Bronchial epithelial cell (primary cell): Measurements from ENCODE around the gene GNG12. TPM values are rescaled to one million over a fixed set of nuclear protein-coding genes. Genes with fewer than 3 reads are reported as not detected.

Experiments used
- DNase-seq: peaks from one replicate; pipeline ENCODE4 v3.0.0-alpha.2; 2010; ENCODE audit warnings: low read depth
- FAIRE-seq: peaks from 2 replicates; lab custom pipeline; 2011; peaks lifted over from hg19 to GRCh38; lab: Jason Lieb, UNC
- H3K27me3 ChIP-seq: 2 replicates; pipeline ENCODE4 v1.5.1; 2011; ENCODE audit warnings: low read length; ENCODE audit not compliant: control insufficient read depth, insufficient read depth
- H3K36me3 ChIP-seq: 2 replicates; pipeline ENCODE4 v1.5.1; 2011; ENCODE audit warnings: low read length; ENCODE audit not compliant: control insufficient read depth, insufficient read depth
- H3K4me3 ChIP-seq: 2 replicates; pipeline ENCODE4 v1.5.1; 2011; ENCODE audit warnings: mild to moderate bottlenecking, low read depth, low read length, control low read depth
- CTCF ChIP-seq: IDR thresholded peaks from 2 replicates; pipeline ENCODE4 v1.5.1; 2011; ENCODE audit warnings: mild to moderate bottlenecking, moderate library complexity, low read length, control low read depth, inconsistent platforms; ENCODE audit not compliant: insufficient read depth, severe bottlenecking
- total RNA-seq: library from RNA; depleted of rRNA; stranded (reverse); fragments of >200 nt; gene quantifications from 2 replicates; pipeline ENCODE4 v1.2.1, GENCODE V29; 2014

GNG12 gene
- total RNA-seq, 1 donor from 2014 or later, result 75.3 TPM

DNA sequence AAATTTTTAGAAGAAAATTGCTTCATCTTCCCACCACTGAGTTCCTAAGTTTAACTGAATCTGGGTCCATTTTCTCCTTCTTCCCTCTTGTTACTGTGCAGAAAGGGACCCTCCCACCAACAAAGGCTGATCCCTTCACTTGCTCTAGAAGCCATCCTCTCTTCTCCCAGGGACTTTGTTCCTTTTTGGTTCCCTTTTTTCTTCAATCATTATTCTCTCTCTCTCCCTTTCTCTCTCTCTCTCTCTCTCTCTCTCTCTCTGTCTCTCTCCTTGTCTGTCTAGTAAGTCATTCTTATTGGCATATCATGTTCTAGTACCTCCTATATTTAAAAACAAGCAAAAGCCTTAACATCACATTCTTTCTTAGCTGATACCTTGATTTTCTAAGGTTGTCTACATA, 180.0 kb downstream of the GNG12 start:
- no peak overlapping the region for H3K4me3 ChIP-seq
- H3K36me3 ChIP-seq, result no peaks in the 10 kb centered on the region
- DNase-seq, result no peak
- H3K27me3 ChIP-seq, result no peaks in the 10 kb centered on the region
- TF ChIP-seq CTCF, result no peak
- no peak for FAIRE-seq

DNA sequence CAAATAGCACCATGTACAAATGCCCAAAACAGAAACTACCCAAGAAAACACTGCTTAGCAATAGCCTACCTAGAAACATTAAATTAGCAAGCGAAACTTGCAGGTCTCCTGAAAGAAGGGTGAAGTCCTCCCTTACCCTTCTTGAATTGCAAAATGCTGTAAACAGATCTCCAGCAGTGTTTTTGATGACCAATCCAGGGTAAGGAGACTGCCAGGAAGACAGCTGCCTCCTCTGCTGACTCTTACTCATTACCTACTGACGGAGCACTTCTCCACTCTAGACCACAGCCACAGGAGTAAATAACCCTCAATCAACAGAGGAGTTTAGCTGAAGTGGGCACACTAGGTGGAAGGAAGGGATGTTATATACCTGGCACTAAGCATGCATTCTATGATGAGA, 180.5 kb downstream of the GNG12 start:
- peak; percentile 18 for FAIRE-seq
- Histone ChIP-seq H3K36me3 (no peaks in the 10 kb centered on the region), H3K27me3 (no peaks in the 10 kb centered on the region), H3K4me3 (no peak overlapping the region)
- no peak for TF ChIP-seq CTCF
- DNase-seq, result peak; percentile 94

Other genes with a start within 250 kb of the GNG12 start
- gene GADD45A, start 148.3 kb downstream of the GNG12 start, total RNA-seq, result 107 and 146 TPM in 2 replicates
- under 0.01 and 0.13 TPM in 2 replicates for gene DIRAS3, start 217.2 kb upstream of the GNG12 start, total RNA-seq